H9 (cell line): Measurements from ENCODE around the gene CDH13. TPM values are rescaled to one million over a fixed set of nuclear protein-coding genes. Genes with fewer than 3 reads are reported as not detected.

Experiments
- DNase-seq: peaks from one replicate; pipeline ENCODE4 v3.0.0-alpha.2; 2017
- H2AFZ ChIP-seq: one replicate; pipeline ENCODE4 v1.6.1; 2013; ENCODE audit warnings: mild to moderate bottlenecking, low read length, control low read depth, moderate library complexity
- H2AK5ac ChIP-seq: 2 replicates; pipeline ENCODE4 v1.6.1; 2013; ENCODE audit warnings: low read length, control low read depth, mixed read lengths; ENCODE audit not compliant: insufficient read length
- H2BK120ac ChIP-seq: one replicate; pipeline ENCODE4 v1.6.1; 2013; ENCODE audit warnings: low read depth, mild to moderate bottlenecking, low read length, control low read depth, inconsistent platforms; ENCODE audit not compliant: poor library complexity, severe bottlenecking
- H2BK12ac ChIP-seq: 2 replicates; pipeline ENCODE4 v1.6.1; 2013; ENCODE audit warnings: low read length, control low read depth, mixed read lengths, low read depth; ENCODE audit not compliant: insufficient read length
- H2BK15ac ChIP-seq: 2 replicates; pipeline ENCODE4 v1.6.1; 2013; ENCODE audit warnings: low read depth, low read length, control low read depth
- H2BK20ac ChIP-seq: one replicate; pipeline ENCODE4 v1.6.1; 2013; ENCODE audit warnings: low read depth, mild to moderate bottlenecking, low read length, control low read depth, inconsistent platforms; ENCODE audit not compliant: poor library complexity, severe bottlenecking
- H2BK5ac ChIP-seq: 2 replicates; pipeline ENCODE4 v1.6.1; 2013; ENCODE audit warnings: low read length, control low read depth, mixed read lengths; ENCODE audit not compliant: insufficient read length
- H3K14ac ChIP-seq: 2 replicates; pipeline ENCODE4 v1.6.1; 2013; ENCODE audit warnings: low read length, control low read depth; ENCODE audit not compliant: insufficient read depth
- H3K18ac ChIP-seq: 2 replicates; pipeline ENCODE4 v1.6.1; 2013; ENCODE audit warnings: low read depth, mild to moderate bottlenecking, mixed read lengths, low read length, control low read depth; ENCODE audit not compliant: insufficient read length
- H3K23ac ChIP-seq: 2 replicates; pipeline ENCODE4 v1.6.1; 2013; ENCODE audit warnings: low read length, control low read depth, mixed read lengths, low read depth; ENCODE audit not compliant: insufficient read length
- H3K23me2 ChIP-seq: 2 replicates; pipeline ENCODE4 v1.6.1; 2013; ENCODE audit warnings: low read depth, mild to moderate bottlenecking, mixed read lengths, low read length, control low read depth; ENCODE audit not compliant: insufficient read length, poor library complexity, severe bottlenecking
- H3K27ac ChIP-seq: 2 replicates; pipeline ENCODE4 v1.5.1; 2013; ENCODE audit warnings: low read length, control low read depth, mixed read lengths, low read depth; ENCODE audit not compliant: insufficient read length
- H3K27me3 ChIP-seq: 2 replicates; pipeline ENCODE4 v1.6.1; 2013; ENCODE audit warnings: low read length, control low read depth, inconsistent platforms; ENCODE audit not compliant: insufficient read depth
- H3K4ac ChIP-seq: 2 replicates; pipeline ENCODE4 v1.6.1; 2013; ENCODE audit warnings: low read depth, mild to moderate bottlenecking, control low read depth, inconsistent platforms, low read length, moderate library complexity
- H3K4me1 ChIP-seq: 2 replicates; pipeline ENCODE4 v1.6.1; 2013; ENCODE audit warnings: low read length, control low read depth, inconsistent platforms; ENCODE audit not compliant: insufficient read depth
- H3K4me2 ChIP-seq: 2 replicates; pipeline ENCODE4 v1.6.1; 2013; ENCODE audit warnings: low read length, control low read depth, mixed read lengths; ENCODE audit not compliant: insufficient read length, insufficient read depth
- H3K56ac ChIP-seq: 2 replicates; pipeline ENCODE4 v1.6.1; 2013; ENCODE audit warnings: low read depth, mild to moderate bottlenecking, mixed read lengths, low read length, control low read depth; ENCODE audit not compliant: insufficient read length
- H3K79me1 ChIP-seq: 2 replicates; pipeline ENCODE4 v1.6.1; 2013; ENCODE audit warnings: low read depth, mild to moderate bottlenecking, moderate library complexity, low read length, control low read depth, inconsistent platforms; ENCODE audit not compliant: insufficient read depth, poor library complexity, severe bottlenecking
- H3K79me2 ChIP-seq: 2 replicates; pipeline ENCODE4 v1.6.1; 2013; ENCODE audit warnings: low read length, control low read depth, inconsistent platforms; ENCODE audit not compliant: insufficient read depth
- H3K9ac ChIP-seq: 2 replicates; pipeline ENCODE4 v1.6.1; 2013; ENCODE audit warnings: low read length, control low read depth, mixed read lengths; ENCODE audit not compliant: insufficient read length; ENCODE audit errors: extremely low read depth
- H3K9me3 ChIP-seq: one replicate; pipeline ENCODE4 v1.6.1; 2013; ENCODE audit warnings: low read depth, low read length, inconsistent platforms; ENCODE audit not compliant: control insufficient read depth
- H3T11ph ChIP-seq: one replicate; pipeline ENCODE4 v1.6.1; 2013; ENCODE audit warnings: mild to moderate bottlenecking, low read length, control low read depth, inconsistent platforms
- H4K20me1 ChIP-seq: one replicate; pipeline ENCODE4 v1.6.1; 2013; ENCODE audit not compliant: control insufficient read depth, insufficient read length, insufficient read depth
- H4K5ac ChIP-seq: 2 replicates; pipeline ENCODE4 v1.6.1; 2013; ENCODE audit warnings: low read depth, mild to moderate bottlenecking, mixed read lengths, low read length, control low read depth; ENCODE audit not compliant: insufficient read length
- H4K8ac ChIP-seq: replicated peaks from 2 replicates; pipeline ENCODE4 v1.6.1; 2013; ENCODE audit warnings: low read length, control low read depth, mixed read lengths, low read depth; ENCODE audit not compliant: insufficient read length
- H4K91ac ChIP-seq: 2 replicates; pipeline ENCODE4 v1.6.1; 2013; ENCODE audit warnings: low read depth, mild to moderate bottlenecking, moderate library complexity, mixed read lengths, low read length, control low read depth; ENCODE audit not compliant: insufficient read length
- H3K27ac Mint-ChIP-seq, 3 experiments: 2 replicates in 2 of 3; 3 replicates in 1 of 3; pipeline ENCODE4 v1.8.0; 2020 to 2021; ENCODE audit warnings: mixed read lengths in 3 of 3, mild to moderate bottlenecking in 1 of 3, moderate library complexity in 1 of 3
- H3K27me3 Mint-ChIP-seq: 2 replicates; pipeline ENCODE4 v1.8.0; 2021; ENCODE audit warnings: low read depth, mild to moderate bottlenecking, moderate library complexity, mixed read lengths
- H3K36me3 Mint-ChIP-seq, 3 experiments: 2 replicates in 2 of 3; 3 replicates in 1 of 3; pipeline ENCODE4 v1.8.0; 2020 to 2021; ENCODE audit warnings: low read depth in 3 of 3, mixed read lengths in 3 of 3; ENCODE audit not compliant: insufficient read depth in 1 of 3
- H3K4me1 Mint-ChIP-seq, 2 experiments: 2 replicates each; pipeline ENCODE4 v1.8.0; 2020; ENCODE audit warnings: mixed read lengths in 2 of 2
- H3K4me3 Mint-ChIP-seq, 2 experiments: 2 replicates in 1 of 2; 3 replicates in 1 of 2; pipeline ENCODE4 v1.8.0; 2020 to 2021; ENCODE audit warnings: mild to moderate bottlenecking in 2 of 2, mixed read lengths in 2 of 2, moderate library complexity in 1 of 2
- H3K9me3 Mint-ChIP-seq, 2 experiments: 2 replicates in 1 of 2; 3 replicates in 1 of 2; pipeline ENCODE4 v1.8.0; 2020; ENCODE audit warnings: mild to moderate bottlenecking in 2 of 2, mixed read lengths in 2 of 2, moderate library complexity in 1 of 2
- WGBS: extraction: QIAGEN DNeasy Blood & Tissue Kit; methylation state at CpG from one replicate; pipeline ENCODE4 v1.1.7; 2013; ENCODE audit warnings: missing lambda C conversion rate, low lambda C conversion rate, mixed read lengths; ENCODE audit not compliant: insufficient read length; ENCODE audit errors: extremely low coverage; 5-methylcytosine and 5-hydroxymethylcytosine counted together
- total RNA-seq: library from RNA; stranded (reverse); gene quantifications from 2 replicates; pipeline ENCODE4 v1.2.1, GENCODE V29; 2021
- TF ChIP-seq, protein P1 (sequence below): fragments of 200-600 bp; sonication (generic); conservative IDR thresholded peaks from 3 replicates; pipeline ENCODE4 v1.8.0; 2021; ENCODE audit warnings: antibody characterized with exemption, mild to moderate bottlenecking

CDH13 gene
- total RNA-seq, 1 experiment from 2014 or later: 1.5 TPM

DNA sequence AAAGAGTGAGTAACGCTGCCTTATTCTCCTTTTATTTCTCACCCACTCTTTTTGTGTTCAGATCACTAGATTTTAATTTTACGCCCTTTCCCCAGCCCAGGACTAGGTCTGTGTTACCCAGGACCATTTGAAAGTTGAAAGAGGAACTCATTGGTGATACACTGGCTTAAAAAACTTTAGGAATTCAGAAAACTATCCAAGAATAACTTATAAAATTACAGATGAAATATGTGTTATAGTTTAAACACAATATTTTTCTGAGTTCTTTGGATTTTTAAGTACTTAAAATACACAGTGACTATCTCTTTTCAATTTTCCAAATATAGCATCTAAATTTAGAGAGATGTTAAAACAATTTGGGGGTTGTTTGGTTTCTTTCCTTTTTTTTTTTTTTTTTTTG lies 385.2 kb downstream of the CDH13 start:
- no peak overlapping the region for H2BK5ac ChIP-seq

More for the DNA sequence above, 385.2 kb downstream of the CDH13 start:
- Histone ChIP-seq H3K18ac (no peak overlapping the region), H4K8ac (no peak overlapping the region), H3K4ac (no peak overlapping the region), H2AFZ (no peak overlapping the region), H3K9ac (no peak overlapping the region), H2BK20ac (no peak overlapping the region), H2BK15ac (no peak overlapping the region), H3K9me3 (no peaks in the 10 kb centered on the region), H3K14ac (no peak overlapping the region), H2BK120ac (no peak overlapping the region), H3K23ac (no peak overlapping the region), H3K27me3 (no peaks in the 10 kb centered on the region), H3K23me2 (no peaks in the 10 kb centered on the region), H4K5ac (no peak overlapping the region), H3K4me2 (no peak overlapping the region), H3T11ph (no peak overlapping the region), H2BK12ac (no peak overlapping the region), H4K20me1 (no peaks in the 10 kb centered on the region), H3K27ac (no peak overlapping the region), H4K91ac (no peak overlapping the region), H2AK5ac (no peak overlapping the region), H3K56ac (no peak overlapping the region), H3K79me2 (no peaks in the 10 kb centered on the region), H3K79me1 (no peaks in the 10 kb centered on the region), H3K4me1 (no peaks in the 10 kb centered on the region; the same call in 1 of the 2 replicates)
- DNase-seq: no peak
- Mint-ChIP-seq H3K4me3 (no peak overlapping the region), H3K9me3 (no peaks in the 10 kb centered on the region; a peak in 1 of 5 replicates), H3K4me1 (no peaks in the 10 kb centered on the region), H3K36me3 (no peaks in the 10 kb centered on the region), H3K27me3 (no peaks in the 10 kb centered on the region), H3K27ac (no peak overlapping the region)
- TF ChIP-seq, protein P1, sequence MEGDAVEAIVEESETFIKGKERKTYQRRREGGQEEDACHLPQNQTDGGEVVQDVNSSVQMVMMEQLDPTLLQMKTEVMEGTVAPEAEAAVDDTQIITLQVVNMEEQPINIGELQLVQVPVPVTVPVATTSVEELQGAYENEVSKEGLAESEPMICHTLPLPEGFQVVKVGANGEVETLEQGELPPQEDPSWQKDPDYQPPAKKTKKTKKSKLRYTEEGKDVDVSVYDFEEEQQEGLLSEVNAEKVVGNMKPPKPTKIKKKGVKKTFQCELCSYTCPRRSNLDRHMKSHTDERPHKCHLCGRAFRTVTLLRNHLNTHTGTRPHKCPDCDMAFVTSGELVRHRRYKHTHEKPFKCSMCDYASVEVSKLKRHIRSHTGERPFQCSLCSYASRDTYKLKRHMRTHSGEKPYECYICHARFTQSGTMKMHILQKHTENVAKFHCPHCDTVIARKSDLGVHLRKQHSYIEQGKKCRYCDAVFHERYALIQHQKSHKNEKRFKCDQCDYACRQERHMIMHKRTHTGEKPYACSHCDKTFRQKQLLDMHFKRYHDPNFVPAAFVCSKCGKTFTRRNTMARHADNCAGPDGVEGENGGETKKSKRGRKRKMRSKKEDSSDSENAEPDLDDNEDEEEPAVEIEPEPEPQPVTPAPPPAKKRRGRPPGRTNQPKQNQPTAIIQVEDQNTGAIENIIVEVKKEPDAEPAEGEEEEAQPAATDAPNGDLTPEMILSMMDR: no peak
- WGBS: no CpG with 5 or more reads among the region's 2 CpGs
